HepG2 (cell line): ENCODE results near the gene HYOU1. TPM values are rescaled to one million over a fixed set of nuclear protein-coding genes. Genes with fewer than 3 reads are reported as not detected.

Experiments
- CC2D1A ChIP-seq: sonication (generic); formaldehyde crosslinking; IDR thresholded peaks from 2 replicates; pipeline ENCODE4 v1.8.1; 2023; ENCODE audit warnings: mild to moderate bottlenecking, missing genetic modification reagents
- CTCF ChIP-seq: sonication (generic); formaldehyde crosslinking; IDR thresholded peaks from 2 replicates; pipeline ENCODE4 v1.5.0; 2020; ENCODE audit warnings: mild to moderate bottlenecking, missing genetic modification reagents, moderate library complexity
- HOXA3 ChIP-seq: sonication (generic); formaldehyde crosslinking; IDR thresholded peaks from 2 replicates; pipeline ENCODE4 v1.5.0; 2020; ENCODE audit warnings: missing genetic modification reagents
- PATZ1 ChIP-seq: sonication (generic); formaldehyde crosslinking; IDR thresholded peaks from 2 replicates; pipeline ENCODE4 v1.4.0; 2020; ENCODE audit warnings: missing genetic modification reagents
- POLR2AphosphoS5 ChIP-seq: IDR thresholded peaks from 2 replicates; pipeline ENCODE4 v1.6.1; 2012; ENCODE audit warnings: low read depth, low read length
- POLR2G ChIP-seq: fragments of 200-400 bp; formaldehyde crosslinking; IDR thresholded peaks from 2 replicates; pipeline ENCODE4 v1.6.1; 2018; ENCODE audit warnings: mild to moderate bottlenecking, low read depth, low read length, moderate library complexity
- RAD21 ChIP-seq: fragments of 450-650 bp; formaldehyde crosslinking; IDR thresholded peaks from 2 replicates; pipeline ENCODE4 v1.5.0; 2020; ENCODE audit warnings: mild to moderate bottlenecking
- RBFOX2 ChIP-seq: fragments of 200-400 bp; formaldehyde crosslinking; IDR thresholded peaks from 2 replicates; pipeline ENCODE4 v1.6.1; 2017; ENCODE audit warnings: low read depth, mild to moderate bottlenecking, low read length
- RBM22 ChIP-seq: fragments of 200-400 bp; formaldehyde crosslinking; optimal IDR thresholded peaks from 2 replicates; pipeline ENCODE3; 2017; ENCODE audit warnings: mild to moderate bottlenecking, low read length, moderate library complexity
- RFX5 ChIP-seq: IDR thresholded peaks from 2 replicates; pipeline ENCODE4 v1.6.1; 2011; ENCODE audit warnings: low read depth, low read length, improper control_type of control experiment
- SP5 ChIP-seq: IDR thresholded peaks from 2 replicates; pipeline ENCODE4 v1.6.1; 2016; ENCODE audit warnings: low read depth, borderline replicate concordance
- STAG1 ChIP-seq: sonication (generic); formaldehyde crosslinking; IDR thresholded peaks from 2 replicates; pipeline ENCODE4 v1.4.0; 2020; ENCODE audit warnings: missing genetic modification reagents
- TEAD3 ChIP-seq: optimal IDR thresholded peaks from 2 replicates; pipeline ENCODE3; 2016; ENCODE audit warnings: borderline replicate concordance
- YY1 ChIP-seq: IDR thresholded peaks from 2 replicates; pipeline ENCODE4 v1.6.1; 2011; ENCODE audit warnings: low read length, low read depth, moderate library complexity, mild to moderate bottlenecking; ENCODE audit not compliant: insufficient read depth, insufficient replicate concordance
- ZFAT ChIP-seq: sonication (generic); formaldehyde crosslinking; conservative IDR thresholded peaks from 2 replicates; pipeline ENCODE4 v1.8.1; 2023; ENCODE audit warnings: missing genetic modification reagents, inconsistent platforms
- ZFP1 ChIP-seq: IDR thresholded peaks from 2 replicates; pipeline ENCODE4 v1.6.1; 2016
- ZFP90 ChIP-seq: sonication (generic); formaldehyde crosslinking; IDR thresholded peaks from 2 replicates; pipeline ENCODE4 v1.8.0; 2022; ENCODE audit warnings: missing genetic modification reagents, mild to moderate bottlenecking, inconsistent platforms, borderline replicate concordance
- ZNF138 ChIP-seq: sonication (generic); formaldehyde crosslinking; IDR thresholded peaks from 2 replicates; pipeline ENCODE4 v1.5.0; 2020; ENCODE audit warnings: mild to moderate bottlenecking, low read depth, missing genetic modification reagents
- ZNF326 ChIP-seq: sonication (generic); formaldehyde crosslinking; IDR thresholded peaks from 2 replicates; pipeline ENCODE4 v1.4.0; 2020; ENCODE audit warnings: missing genetic modification reagents, borderline replicate concordance
- ZNF556 ChIP-seq: sonication (generic); formaldehyde crosslinking; IDR thresholded peaks from 2 replicates; pipeline ENCODE4 v1.4.0; 2020; ENCODE audit warnings: mild to moderate bottlenecking, missing genetic modification reagents, borderline replicate concordance
- ZNF576 ChIP-seq: sonication (generic); formaldehyde crosslinking; IDR thresholded peaks from 2 replicates; pipeline ENCODE4 v1.4.0; 2020; ENCODE audit warnings: mild to moderate bottlenecking, missing genetic modification reagents
- ZSCAN25 ChIP-seq: sonication (generic); formaldehyde crosslinking; IDR thresholded peaks from 2 replicates; pipeline ENCODE4 v1.8.0; 2022; ENCODE audit warnings: mild to moderate bottlenecking, missing genetic modification reagents
- polyA plus RNA-seq, 8 experiments: library from polyadenylated mRNA; depleted of rRNA in 3 of 8; stranded (reverse) in 7 of 8; unstranded in 1 of 8; fragments of >200 nt; fragmentation: Illumina TruSeq in 4 of 8; extraction: Trizol in 4 of 8; gene quantifications; 2 replicates each; pipeline versions ENCODE4 v1.2.1 to v1.2.3, GENCODE V29; 2011 to 2016; ENCODE audit warnings: low read depth in 4 of 8, missing spikeins in 1 of 8, mixed read lengths in 1 of 8; ENCODE audit not compliant: insufficient read depth in 1 of 8
- total RNA-seq, 5 experiments: library from RNA; depleted of rRNA; stranded (reverse); fragments of >200 nt; fragmentation: Illumina TruSeq; extraction: Trizol; gene quantifications; 2 replicates each; pipeline ENCODE4 v1.2.3, GENCODE V29; 2016; ENCODE audit warnings: low read depth in 1 of 5
- TF ChIP-seq, protein P1 (sequence below): sonication (generic); formaldehyde crosslinking; IDR thresholded peaks from 2 replicates; pipeline ENCODE4 v1.4.0; 2020; ENCODE audit warnings: missing genetic modification reagents
- TF ChIP-seq, protein P2 (sequence below): IDR thresholded peaks from 2 replicates; pipeline ENCODE4 v1.6.1; 2016; ENCODE audit warnings: missing genetic modification reagents, missing compliant biosample characterization

HYOU1 gene
- total and polyA plus RNA-seq, 2 of the 13 experiments (the other 11 are each of a cell fraction or from before 2014, with no cell fraction given) = 127 to 155 TPM

GRCh38 chr11:119015054-119015611 lies 41.9 kb downstream of the HYOU1 start (continued):
- TF ChIP-seq ZFAT (CRISPR knock-in tag) (no peak), ZNF138 (CRISPR knock-in tag) (no peak), ZFP90 (CRISPR knock-in tag) (no peak), PATZ1 (0 out of 2 replicates have a peak, but pooled peaks have one; percentile 10), ZNF576 (CRISPR knock-in tag) (no peak), ZNF326 (CRISPR knock-in tag) (no peak), HOXA3 (CRISPR knock-in tag) (peak; percentile 52; the same call in 1 of the 2 replicates), STAG1 (CRISPR knock-in tag) (peak; percentile 34), RBM22 (peak; percentile 19), RAD21 (CRISPR knock-in tag) (0 out of 2 replicates have a peak, but pooled peaks have one; percentile 31), YY1 (peak; percentile 62), ZNF556 (CRISPR knock-in tag) (no peak), TEAD3 (CRISPR knock-in tag) (peak; percentile 41), CC2D1A (CRISPR knock-in tag) (no peak), RFX5 (no peak), RBFOX2 (peak; percentile 73), SP5 (no peak), ZFP1 (CRISPR knock-in tag) (no peak), CTCF (CRISPR knock-in tag) (peak; percentile 59), ZSCAN25 (CRISPR knock-in tag) (no peak), POLR2G (peak; percentile 55; the same call in 1 of the 2 replicates), POLR2AphosphoS5 (peak; percentile 7; the same call in 1 of the 2 replicates)
- TF ChIP-seq, protein P1, sequence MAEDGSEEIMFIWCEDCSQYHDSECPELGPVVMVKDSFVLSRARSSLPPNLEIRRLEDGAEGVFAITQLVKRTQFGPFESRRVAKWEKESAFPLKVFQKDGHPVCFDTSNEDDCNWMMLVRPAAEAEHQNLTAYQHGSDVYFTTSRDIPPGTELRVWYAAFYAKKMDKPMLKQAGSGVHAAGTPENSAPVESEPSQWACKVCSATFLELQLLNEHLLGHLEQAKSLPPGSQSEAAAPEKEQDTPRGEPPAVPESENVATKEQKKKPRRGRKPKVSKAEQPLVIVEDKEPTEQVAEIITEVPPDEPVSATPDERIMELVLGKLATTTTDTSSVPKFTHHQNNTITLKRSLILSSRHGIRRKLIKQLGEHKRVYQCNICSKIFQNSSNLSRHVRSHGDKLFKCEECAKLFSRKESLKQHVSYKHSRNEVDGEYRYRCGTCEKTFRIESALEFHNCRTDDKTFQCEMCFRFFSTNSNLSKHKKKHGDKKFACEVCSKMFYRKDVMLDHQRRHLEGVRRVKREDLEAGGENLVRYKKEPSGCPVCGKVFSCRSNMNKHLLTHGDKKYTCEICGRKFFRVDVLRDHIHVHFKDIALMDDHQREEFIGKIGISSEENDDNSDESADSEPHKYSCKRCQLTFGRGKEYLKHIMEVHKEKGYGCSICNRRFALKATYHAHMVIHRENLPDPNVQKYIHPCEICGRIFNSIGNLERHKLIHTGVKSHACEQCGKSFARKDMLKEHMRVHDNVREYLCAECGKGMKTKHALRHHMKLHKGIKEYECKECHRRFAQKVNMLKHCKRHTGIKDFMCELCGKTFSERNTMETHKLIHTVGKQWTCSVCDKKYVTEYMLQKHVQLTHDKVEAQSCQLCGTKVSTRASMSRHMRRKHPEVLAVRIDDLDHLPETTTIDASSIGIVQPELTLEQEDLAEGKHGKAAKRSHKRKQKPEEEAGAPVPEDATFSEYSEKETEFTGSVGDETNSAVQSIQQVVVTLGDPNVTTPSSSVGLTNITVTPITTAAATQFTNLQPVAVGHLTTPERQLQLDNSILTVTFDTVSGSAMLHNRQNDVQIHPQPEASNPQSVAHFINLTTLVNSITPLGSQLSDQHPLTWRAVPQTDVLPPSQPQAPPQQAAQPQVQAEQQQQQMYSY (CRISPR knock-in tag) = no peak
- TF ChIP-seq, protein P2, sequence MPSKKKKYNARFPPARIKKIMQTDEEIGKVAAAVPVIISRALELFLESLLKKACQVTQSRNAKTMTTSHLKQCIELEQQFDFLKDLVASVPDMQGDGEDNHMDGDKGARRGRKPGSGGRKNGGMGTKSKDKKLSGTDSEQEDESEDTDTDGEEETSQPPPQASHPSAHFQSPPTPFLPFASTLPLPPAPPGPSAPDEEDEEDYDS (CRISPR knock-in tag) = no peak
